GM19099 (cell line): ENCODE results near the gene CSNK2A2.

Experiments used
- POLR2A ChIP-seq: IDR thresholded peaks from 3 replicates; pipeline ENCODE4 v1.6.1; 2011; ENCODE audit warnings: low read depth; ENCODE audit not compliant: insufficient read length; ENCODE audit errors: extremely low read depth

Gene CSNK2A2

DNA sequence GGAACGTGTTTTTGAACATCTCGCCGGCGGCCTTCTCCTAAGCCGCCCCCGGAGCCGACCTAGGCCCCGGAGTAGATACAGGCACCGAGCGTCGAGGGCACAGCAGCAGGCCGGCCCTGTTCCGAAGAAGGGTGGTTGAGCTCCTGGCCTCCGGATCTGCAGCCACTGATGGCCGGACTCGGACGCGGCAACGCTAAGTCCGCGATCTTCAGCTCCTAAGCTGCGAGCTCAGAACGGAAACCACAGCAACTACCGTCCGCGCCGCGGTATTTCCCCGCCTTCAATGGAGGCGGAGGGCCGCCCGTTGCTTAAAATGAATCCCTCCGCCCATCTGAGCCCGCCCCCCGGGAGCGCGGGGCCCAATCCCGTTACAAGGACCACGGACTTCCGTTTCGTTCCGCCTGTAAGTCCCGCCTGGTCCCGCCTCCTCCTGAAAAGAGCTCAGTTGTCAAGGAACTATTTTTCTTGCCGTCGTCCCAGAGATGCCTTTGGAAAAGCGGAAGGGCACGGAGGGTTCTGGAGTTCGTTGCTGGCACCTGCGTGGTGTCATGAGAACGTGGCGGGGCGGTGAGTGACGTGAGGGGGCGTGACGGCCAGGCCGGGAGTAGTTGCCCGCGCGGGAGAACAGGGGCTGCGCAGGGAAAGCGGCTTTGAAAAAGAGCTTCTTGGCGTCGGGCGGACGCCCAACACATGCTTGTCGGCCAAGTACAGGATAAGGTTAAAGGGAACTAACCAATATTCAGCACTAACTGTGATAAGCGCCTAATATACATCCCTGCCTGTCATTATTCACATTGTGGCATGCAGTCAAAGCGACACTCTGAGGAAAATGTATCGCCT, 68.6 kb downstream of the CSNK2A2 start, which contains the start of gene CFAP20:
Gene CFAP20 (minus strand): TSS at position 285 of the 840 bp plus-strand sequence. CDS start 266 bp downstream, at position 19.
- TF ChIP-seq POLR2A, result peak; percentile 88

DNA sequence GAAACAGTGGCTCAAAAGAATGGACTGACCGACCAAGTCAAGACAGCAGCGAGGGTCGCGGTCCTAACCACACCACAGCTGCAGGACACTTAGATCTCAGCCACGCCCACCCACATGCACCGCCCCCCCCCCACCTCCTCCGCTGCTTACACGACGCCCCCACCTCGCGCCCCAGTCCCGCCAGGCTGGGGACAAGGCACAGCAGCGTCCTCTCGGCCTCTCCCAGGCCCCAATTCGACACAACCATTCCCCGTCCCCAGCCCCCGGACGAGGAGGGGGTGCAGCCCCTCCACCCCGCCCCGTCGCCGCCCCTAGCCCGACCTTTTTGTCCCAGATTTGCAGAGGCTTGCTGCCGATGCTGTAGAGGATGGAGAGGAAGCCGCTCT, 69.2 kb downstream of the CSNK2A2 start:
- TF ChIP-seq POLR2A, result no peak

DNA sequence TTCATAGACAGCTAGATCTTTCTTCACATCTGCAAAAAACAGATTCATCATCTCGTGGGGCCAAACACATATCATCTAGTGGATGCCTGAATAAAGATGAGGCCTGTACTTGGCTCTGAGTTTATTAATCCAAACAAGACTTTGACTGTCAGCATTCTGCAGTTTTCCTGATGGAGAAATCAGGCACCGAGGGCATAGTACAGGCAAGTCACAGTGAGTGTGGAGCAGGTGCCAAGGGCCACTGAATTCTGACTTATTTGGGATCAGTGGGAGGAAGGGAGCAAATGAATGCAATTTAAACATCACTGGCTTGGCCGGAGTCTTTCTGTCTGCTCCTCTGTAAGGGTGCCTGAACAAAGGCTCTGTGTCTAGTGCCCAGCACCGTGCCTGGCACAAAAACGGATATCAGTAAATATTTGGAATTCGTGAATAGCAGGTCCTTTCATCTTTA, 69.7 kb downstream of the CSNK2A2 start:
- no peak for TF ChIP-seq POLR2A

DNA sequence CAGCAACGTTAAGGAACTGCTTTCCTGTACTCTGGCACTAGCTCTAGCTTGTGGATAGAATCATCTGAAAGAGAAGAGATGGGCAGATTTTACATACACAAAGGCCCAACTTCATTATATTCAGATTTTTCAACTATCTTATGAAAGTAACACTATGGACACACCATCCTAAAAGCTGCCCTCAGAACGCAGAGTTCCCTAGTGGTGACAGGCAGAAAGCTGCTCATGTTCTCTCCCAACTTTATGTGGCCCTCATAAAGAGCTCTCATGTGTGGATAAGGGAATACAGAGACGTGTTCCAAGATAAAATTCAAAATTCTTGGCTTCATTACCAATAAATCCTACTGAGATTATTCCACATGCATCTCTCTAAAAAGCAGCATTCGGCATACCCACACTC, 70.3 kb downstream of the CSNK2A2 start:
- TF ChIP-seq POLR2A, result no peak

DNA sequence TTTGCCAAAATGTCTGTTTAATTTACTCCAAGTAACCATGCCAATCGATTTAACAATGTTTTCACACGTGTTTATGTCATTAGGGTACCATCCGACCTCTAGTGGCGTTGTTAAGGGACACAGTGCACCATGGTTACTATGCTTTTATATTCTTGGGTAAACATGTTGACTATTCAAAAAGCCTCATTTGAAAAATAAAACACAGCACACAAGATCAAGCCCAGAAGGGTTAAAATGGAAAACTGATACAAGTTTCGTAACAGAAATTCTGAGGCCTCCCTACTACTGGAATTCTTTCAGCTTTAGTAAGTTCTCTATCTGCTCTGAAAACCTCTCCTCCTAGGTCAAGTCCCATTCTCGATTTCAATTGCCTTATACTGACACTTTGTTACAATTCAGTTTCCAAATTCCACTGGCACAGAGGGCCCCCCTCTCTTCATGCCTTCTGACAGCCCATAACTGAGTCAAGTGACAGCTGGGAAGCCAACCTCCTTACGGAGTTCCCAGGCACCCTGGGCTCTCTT, 70.8 kb downstream of the CSNK2A2 start:
- no peak for TF ChIP-seq POLR2A

- TF ChIP-seq POLR2A, result no peak
These were observed 71.4 kb downstream of the CSNK2A2 start for GRCh38 chr16:58126451-58126961.

- TF ChIP-seq POLR2A, result no peak
These were observed 72.0 kb downstream of the CSNK2A2 start for GRCh38 chr16:58125781-58126335.

DNA sequence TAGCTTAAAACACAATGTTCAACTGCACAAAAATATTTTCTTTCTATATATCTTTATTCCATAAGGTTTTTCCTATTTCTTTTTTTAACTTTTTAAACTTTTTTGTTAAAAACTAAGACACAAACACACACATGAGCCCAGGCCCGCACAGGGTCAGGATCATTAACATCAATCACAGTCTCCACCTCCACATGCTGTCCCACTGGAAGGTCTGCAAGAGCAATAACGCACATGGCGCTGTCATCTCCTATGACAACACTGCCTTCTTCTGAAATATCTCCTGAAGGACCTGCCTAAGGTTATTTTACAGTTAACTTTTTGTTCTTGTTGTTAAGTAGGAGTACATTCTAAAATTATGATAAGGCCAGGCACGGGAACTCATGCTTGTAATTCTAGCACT, 72.9 kb downstream of the CSNK2A2 start:
- no peak for TF ChIP-seq POLR2A

GRCh38 chr16:58124601-58124915, 73.3 kb downstream of the CSNK2A2 start:
- TF ChIP-seq POLR2A, result no peak

DNA sequence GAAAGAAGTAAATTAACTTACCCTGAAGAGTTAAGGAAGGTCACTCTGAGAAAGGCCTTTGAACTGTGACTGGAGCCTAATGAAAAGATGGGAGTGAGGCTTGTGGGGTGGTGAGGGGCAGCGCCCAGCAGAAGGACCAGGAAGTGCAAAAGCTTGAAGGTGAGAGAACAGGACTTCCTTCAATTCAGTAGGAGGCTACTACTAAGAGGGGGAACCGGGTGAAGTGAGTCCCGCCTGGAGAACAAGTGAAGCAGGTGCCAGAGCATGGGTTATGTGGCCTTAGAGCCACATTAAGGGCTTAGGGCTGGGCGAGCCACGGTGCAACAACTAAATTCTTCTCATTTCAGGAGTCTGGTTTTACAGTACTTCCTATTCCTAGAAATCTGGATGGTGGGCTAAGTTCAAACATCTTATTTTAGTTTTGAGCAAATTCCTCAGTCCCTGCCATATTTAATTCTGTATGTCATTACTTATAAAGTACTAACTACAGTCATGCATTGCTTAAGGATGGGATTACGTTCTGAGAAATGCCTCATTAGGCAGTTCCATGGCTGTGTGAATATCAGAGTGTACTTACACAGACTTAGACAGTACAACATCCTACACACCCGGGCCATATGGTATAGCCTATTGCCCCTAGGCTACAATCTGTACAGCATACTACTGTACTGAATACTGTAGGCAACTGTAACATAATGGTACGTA, 73.9 kb downstream of the CSNK2A2 start:
- no peak for TF ChIP-seq POLR2A

DNA sequence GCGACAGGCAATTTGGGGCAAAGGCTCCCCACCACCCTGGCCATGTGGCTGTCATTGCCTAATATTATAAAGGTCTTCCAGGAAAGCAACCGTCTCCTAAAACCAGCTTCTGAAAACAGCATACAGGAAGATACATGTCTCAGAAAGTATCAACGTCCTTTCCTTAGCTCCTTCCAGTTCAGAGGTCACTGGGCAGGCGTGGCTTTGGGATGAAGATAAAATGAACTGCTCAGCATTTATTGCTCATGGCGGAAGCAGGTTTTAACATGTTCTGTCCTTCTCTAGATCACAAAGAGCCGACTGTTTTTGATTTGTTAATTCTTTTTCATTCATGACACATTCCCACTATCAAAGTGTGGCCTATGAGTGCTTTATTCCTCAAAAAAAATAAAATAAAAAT, 76.8 kb downstream of the CSNK2A2 start:
- TF ChIP-seq POLR2A, result no peak

- no peak for TF ChIP-seq POLR2A
These were observed 77.7 kb downstream of the CSNK2A2 start for GRCh38 chr16:58120234-58120633.

DNA sequence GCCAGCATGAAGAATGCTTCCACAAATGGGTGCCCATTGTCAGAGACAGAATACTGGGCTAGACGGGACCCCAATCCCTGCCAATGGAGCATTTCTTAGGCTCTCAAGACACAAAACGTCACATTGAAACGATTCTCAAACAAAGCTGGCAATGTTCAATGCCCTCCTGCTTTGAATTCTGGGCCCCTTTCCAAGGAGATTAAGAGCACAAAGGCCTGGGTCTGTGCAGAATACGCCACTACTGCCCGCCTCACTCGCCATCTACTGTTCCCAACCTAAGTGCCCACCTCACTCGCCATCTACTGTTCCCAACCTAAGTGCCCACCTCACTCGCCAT, 78.4 kb downstream of the CSNK2A2 start:
- no peak for TF ChIP-seq POLR2A

- TF ChIP-seq POLR2A, result no peak
These were observed 79.0 kb downstream of the CSNK2A2 start for GRCh38 chr16:58118801-58119508.

DNA sequence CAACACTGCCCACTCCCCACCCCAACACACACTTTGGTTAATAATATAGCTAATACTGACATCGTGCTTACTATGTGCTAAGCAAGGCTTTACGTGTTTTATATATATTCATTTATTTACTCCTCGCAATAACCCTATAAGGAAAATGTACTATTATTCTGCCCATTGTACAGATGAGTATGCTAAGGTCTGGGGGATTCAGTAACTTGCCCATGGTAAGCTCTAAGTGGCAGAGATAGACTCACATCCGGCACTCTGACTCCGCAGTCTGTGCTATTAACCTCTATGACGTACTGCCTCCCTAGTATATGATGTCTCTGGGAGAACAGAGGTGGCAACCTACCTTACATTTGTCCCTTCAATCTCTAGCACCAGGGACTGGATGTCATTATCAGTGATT, 81.4 kb downstream of the CSNK2A2 start:
- TF ChIP-seq POLR2A, result no peak
